Neural cell (in vitro differentiated cells): Measurements from ENCODE around the gene NHLRC4. TPM values are rescaled to one million over a fixed set of nuclear protein-coding genes. Genes with fewer than 3 reads are reported as not detected.

Experiments used
- H2AFZ ChIP-seq: fragments of 200-600, 300-800 bp; sonication (generic), shearing (Covaris generic); 2 replicates; pipeline ENCODE4 v1.6.0; 2014; ENCODE audit warnings: low read depth, mild to moderate bottlenecking, antibody characterized with exemption, low read length, moderate library complexity
- H3F3A ChIP-seq: fragments of 200-600 bp; shearing (Covaris generic); 2 replicates; pipeline ENCODE4 v1.6.1; 2016; ENCODE audit warnings: mild to moderate bottlenecking, moderate library complexity, mixed read lengths, antibody characterized with exemption, low read length; ENCODE audit not compliant: insufficient read depth, poor library complexity, severe bottlenecking
- H3K27ac ChIP-seq: fragments of 200-600, 300-800 bp; sonication (generic), shearing (Covaris generic); 2 replicates; pipeline ENCODE4 v1.5.1; 2014; ENCODE audit warnings: mild to moderate bottlenecking, low read length, moderate library complexity
- H3K27me3 ChIP-seq: fragments of 300-800, 200-600 bp; sonication (generic), shearing (Covaris generic); 2 replicates; pipeline ENCODE4 v1.6.0; 2014; ENCODE audit warnings: mild to moderate bottlenecking, low read depth, low read length, moderate library complexity; ENCODE audit not compliant: insufficient read depth
- H3K36me3 ChIP-seq: fragments of 300-800, 200-600 bp; sonication (generic), shearing (Covaris generic); 2 replicates; pipeline ENCODE4 v1.5.1; 2014; ENCODE audit warnings: mild to moderate bottlenecking, antibody characterized with exemption, low read length, moderate library complexity; ENCODE audit not compliant: insufficient read depth
- H3K4me2 ChIP-seq: fragments of 300-800, 200-600 bp; sonication (generic), shearing (Covaris generic); 2 replicates; pipeline ENCODE4 v1.6.0; 2014; ENCODE audit warnings: mild to moderate bottlenecking, low read length
- H3K4me3 ChIP-seq: fragments of 300-800, 200-600 bp; sonication (generic), shearing (Covaris generic); 2 replicates; pipeline ENCODE4 v1.5.1; 2014; ENCODE audit warnings: mild to moderate bottlenecking, low read length, moderate library complexity
- H3K79me2 ChIP-seq: fragments of 200-600 bp; shearing (Covaris generic); replicated peaks from 2 replicates; pipeline ENCODE4 v1.6.0; 2014; ENCODE audit warnings: mild to moderate bottlenecking, low read length, moderate library complexity; ENCODE audit not compliant: insufficient read depth
- H3K9ac ChIP-seq: fragments of 300-800, 200-600 bp; sonication (generic), shearing (Covaris generic); 2 replicates; pipeline ENCODE4 v1.6.1; 2016; ENCODE audit warnings: mild to moderate bottlenecking, low read length, mixed read lengths
- H3K9me2 ChIP-seq: fragments of 200-600 bp; shearing (Covaris generic); 2 replicates; pipeline ENCODE4 v1.6.1; 2016; ENCODE audit warnings: mild to moderate bottlenecking, low read length, mixed read lengths; ENCODE audit not compliant: insufficient read depth
- H3K9me3 ChIP-seq: fragments of 200-600, 300-800 bp; sonication (generic), shearing (Covaris generic); 2 replicates; pipeline ENCODE4 v1.6.1; 2016; ENCODE audit warnings: mild to moderate bottlenecking, mixed run types, low read length, moderate library complexity, mixed read lengths
- H4K20me1 ChIP-seq: fragments of 200-600 bp; shearing (Covaris generic); 2 replicates; pipeline ENCODE4 v1.6.1; 2016; ENCODE audit warnings: mild to moderate bottlenecking, mixed run types; ENCODE audit not compliant: insufficient read depth
- EZH2 ChIP-seq: fragments of 200-600, 300-800 bp; shearing (Covaris generic), sonication (generic); IDR thresholded peaks from 2 replicates; pipeline ENCODE4 v1.6.1; 2014; ENCODE audit warnings: antibody characterized with exemption, low read length, borderline replicate concordance, mild to moderate bottlenecking; ENCODE audit not compliant: insufficient read depth, poor library complexity, severe bottlenecking
- MXI1 ChIP-seq: fragments of 450-650 bp; conservative IDR thresholded peaks from 2 replicates; pipeline ENCODE4 v1.6.1; 2014; ENCODE audit warnings: antibody characterized with exemption, mild to moderate bottlenecking; ENCODE audit not compliant: poor library complexity, severe bottlenecking
- POLR2AphosphoS5 ChIP-seq: IDR thresholded peaks from 2 replicates; pipeline ENCODE4 v1.6.1; 2012
- RAD21 ChIP-seq: fragments of 450-650 bp; conservative IDR thresholded peaks from 2 replicates; pipeline ENCODE4 v1.6.1; 2014; ENCODE audit warnings: antibody characterized with exemption, mild to moderate bottlenecking, moderate library complexity
- SMC3 ChIP-seq: fragments of 450-650 bp; conservative IDR thresholded peaks from 2 replicates; pipeline ENCODE4 v1.6.1; 2014; ENCODE audit warnings: antibody characterized with exemption, mild to moderate bottlenecking, moderate library complexity; ENCODE audit not compliant: poor library complexity
- TAF1 ChIP-seq: IDR thresholded peaks from 2 replicates; pipeline ENCODE4 v1.6.1; 2012; ENCODE audit warnings: low read depth
- polyA plus RNA-seq: library from polyadenylated mRNA; depleted of rRNA; stranded (reverse); fragments of >200 nt; gene quantifications from 2 replicates; pipeline ENCODE4 v1.2.3, GENCODE V29; 2014
- small RNA-seq, 3 experiments: library from RNA; depleted of rRNA; stranded (forward); fragments of <200 nt; gene quantifications; one replicate each; pipeline ENCODE3, GENCODE V24; 2012
- TF ChIP-seq, protein P1 (sequence below): fragments of 450-650 bp; IDR thresholded peaks from 2 replicates; pipeline ENCODE4 v1.5.1; 2014; ENCODE audit warnings: antibody characterized with exemption, mild to moderate bottlenecking, moderate library complexity; ENCODE audit not compliant: poor library complexity, severe bottlenecking

NHLRC4 gene
- polyA plus RNA-seq, 1 donor from 2014 or later, result not detected

DNA sequence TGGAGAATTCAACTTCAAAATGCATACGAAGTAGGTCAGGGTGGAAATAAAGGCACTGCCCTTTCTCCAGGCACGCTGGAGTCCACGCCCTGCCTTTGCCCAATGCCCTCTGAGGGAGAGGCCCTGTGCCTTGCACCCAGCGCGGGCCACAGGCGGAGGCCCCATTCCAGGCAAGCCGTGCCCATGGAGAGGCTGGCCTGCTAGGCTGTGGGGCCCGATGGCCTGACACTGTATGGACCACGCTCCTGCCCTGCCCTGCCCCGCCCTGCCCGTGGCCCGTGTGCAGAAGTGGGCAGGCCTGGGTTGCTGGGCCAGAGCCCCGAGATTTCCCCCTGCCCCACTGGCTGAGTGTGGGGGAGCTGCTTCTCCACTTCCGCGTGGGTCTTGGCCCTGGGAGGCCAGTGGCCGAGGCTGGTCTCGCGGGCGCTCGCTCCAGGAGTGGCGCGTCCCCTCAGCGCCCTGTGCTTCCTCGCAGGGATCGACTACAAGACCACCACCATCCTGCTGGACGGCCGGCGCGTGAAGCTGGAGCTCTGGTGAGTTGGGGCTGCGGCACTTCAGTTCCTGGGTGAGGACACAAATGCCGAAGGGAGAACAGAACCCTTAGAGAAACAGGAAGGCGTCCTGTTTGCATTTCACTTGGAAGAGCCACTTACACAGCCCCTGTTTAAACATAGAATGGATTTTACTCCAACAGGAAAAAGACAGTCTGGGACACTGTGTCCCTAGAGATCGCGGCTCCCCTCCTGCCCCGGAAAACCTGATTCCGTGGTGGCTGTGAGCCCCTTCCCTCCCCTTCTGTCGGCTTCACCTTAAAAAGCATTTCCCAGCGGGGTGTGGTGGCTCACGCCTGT is 50.2 kb downstream of the NHLRC4 start:
- Histone ChIP-seq H3K4me2 (no peak overlapping the region), H3K9me3 (no peaks in the 10 kb centered on the region), H2AFZ (no peak overlapping the region), H4K20me1 (no peaks in the 10 kb centered on the region), H3K27ac (no peak overlapping the region), H3F3A (no peaks in the 10 kb centered on the region), H3K9me2 (no peaks in the 10 kb centered on the region), H3K27me3 (no peaks in the 10 kb centered on the region), H3K79me2 (no peaks in the 10 kb centered on the region), H3K36me3 (peaks cover 7% of the 10 kb centered on the region), H3K4me3 (no peak overlapping the region), H3K9ac (no peak overlapping the region)
- TF ChIP-seq TAF1, result no peak
- TF ChIP-seq, protein P1, sequence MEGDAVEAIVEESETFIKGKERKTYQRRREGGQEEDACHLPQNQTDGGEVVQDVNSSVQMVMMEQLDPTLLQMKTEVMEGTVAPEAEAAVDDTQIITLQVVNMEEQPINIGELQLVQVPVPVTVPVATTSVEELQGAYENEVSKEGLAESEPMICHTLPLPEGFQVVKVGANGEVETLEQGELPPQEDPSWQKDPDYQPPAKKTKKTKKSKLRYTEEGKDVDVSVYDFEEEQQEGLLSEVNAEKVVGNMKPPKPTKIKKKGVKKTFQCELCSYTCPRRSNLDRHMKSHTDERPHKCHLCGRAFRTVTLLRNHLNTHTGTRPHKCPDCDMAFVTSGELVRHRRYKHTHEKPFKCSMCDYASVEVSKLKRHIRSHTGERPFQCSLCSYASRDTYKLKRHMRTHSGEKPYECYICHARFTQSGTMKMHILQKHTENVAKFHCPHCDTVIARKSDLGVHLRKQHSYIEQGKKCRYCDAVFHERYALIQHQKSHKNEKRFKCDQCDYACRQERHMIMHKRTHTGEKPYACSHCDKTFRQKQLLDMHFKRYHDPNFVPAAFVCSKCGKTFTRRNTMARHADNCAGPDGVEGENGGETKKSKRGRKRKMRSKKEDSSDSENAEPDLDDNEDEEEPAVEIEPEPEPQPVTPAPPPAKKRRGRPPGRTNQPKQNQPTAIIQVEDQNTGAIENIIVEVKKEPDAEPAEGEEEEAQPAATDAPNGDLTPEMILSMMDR, result no peak
- no peak for TF ChIP-seq SMC3
- no peak for TF ChIP-seq MXI1
- TF ChIP-seq EZH2, result no peak
- TF ChIP-seq POLR2AphosphoS5, result no peak
- no peak for TF ChIP-seq RAD21

DNA sequence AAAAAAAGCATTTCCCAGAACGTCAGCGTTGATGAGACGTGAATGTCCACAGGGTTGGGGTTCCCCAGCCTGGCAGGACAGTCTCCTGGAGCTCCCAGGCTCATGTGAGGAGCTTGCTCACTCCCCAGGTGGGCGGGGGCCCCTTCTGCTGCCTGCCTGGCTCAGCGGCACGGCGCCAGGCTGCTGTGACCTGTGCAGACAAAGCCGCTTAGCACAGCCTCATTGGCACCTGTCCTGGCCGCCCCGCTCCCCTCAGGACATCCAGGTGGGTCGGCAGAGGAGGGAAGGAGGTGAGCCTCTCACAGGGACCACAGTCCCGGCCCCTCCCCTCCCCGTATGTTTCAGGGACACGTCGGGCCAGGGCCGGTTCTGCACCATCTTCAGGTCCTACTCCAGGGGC is 51.0 kb downstream of the NHLRC4 start:
- TF ChIP-seq TAF1, result no peak
- Histone ChIP-seq H3K9me2 (no peaks in the 10 kb centered on the region), H3K79me2 (no peaks in the 10 kb centered on the region), H3K4me2 (no peak overlapping the region), H3K27ac (no peak overlapping the region), H2AFZ (no peak overlapping the region), H3K36me3 (peaks cover 7% of the 10 kb centered on the region), H3K9ac (no peak overlapping the region), H3F3A (no peaks in the 10 kb centered on the region), H3K9me3 (no peaks in the 10 kb centered on the region), H3K27me3 (no peaks in the 10 kb centered on the region), H4K20me1 (no peaks in the 10 kb centered on the region), H3K4me3 (no peak overlapping the region)

Small RNA genes within 50 kb of the gene (small RNA-seq; reads per million reads assigned to genes)
- gene MIR3176 (0 reads per million in 3 experiments), gene MIR5587 (0 to 0.74 (median 0.30) reads per million in 3 experiments), gene Z98883.1 (0 reads per million in 3 experiments)

Other genes with a start within 250 kb of the NHLRC4 start
- gene AXIN1, start 214.3 kb upstream of the NHLRC4 start, polyA plus RNA-seq, result 30.5 and 34.3 TPM in 2 replicates
- gene MRPL28, start 196.5 kb upstream of the NHLRC4 start, polyA plus RNA-seq, result 134 and 182 TPM in 2 replicates
- gene PGAP6, start 185.0 kb upstream of the NHLRC4 start, polyA plus RNA-seq, result 36.7 and 47.3 TPM in 2 replicates
- gene NME4, start 169.8 kb upstream of the NHLRC4 start, polyA plus RNA-seq, result 63.4 and 65.2 TPM in 2 replicates
- gene DECR2, start 165.1 kb upstream of the NHLRC4 start, polyA plus RNA-seq, result 58.8 and 71.8 TPM in 2 replicates
- gene RAB11FIP3, start 141.4 kb upstream of the NHLRC4 start, polyA plus RNA-seq, result 55.0 and 60.4 TPM in 2 replicates
- 11.5 and 15.6 TPM in 2 replicates for gene CAPN15, start 39.3 kb upstream of the NHLRC4 start, polyA plus RNA-seq
- gene PRR35, start 6.6 kb upstream of the NHLRC4 start, polyA plus RNA-seq, result not detected in 2 replicates
- gene PIGQ, start 3.0 kb downstream of the NHLRC4 start, polyA plus RNA-seq, result 69.2 and 78.8 TPM in 2 replicates
- 40.7 and 44.5 TPM in 2 replicates for gene RAB40C, start 23.1 kb downstream of the NHLRC4 start, polyA plus RNA-seq
- gene WFIKKN1, start 64.0 kb downstream of the NHLRC4 start, polyA plus RNA-seq, result 0.43 and 1.1 TPM in 2 replicates
- 127 and 128 TPM in 2 replicates for gene METTL26, start 69.3 kb downstream of the NHLRC4 start, polyA plus RNA-seq
- gene MCRIP2, start 74.8 kb downstream of the NHLRC4 start, polyA plus RNA-seq, result 29.1 and 54.1 TPM in 2 replicates
- gene WDR90, start 82.4 kb downstream of the NHLRC4 start, polyA plus RNA-seq, result 30.0 and 32.1 TPM in 2 replicates
- gene RHOT2, start 101.1 kb downstream of the NHLRC4 start, polyA plus RNA-seq, result 132 and 192 TPM in 2 replicates
- gene RHBDL1, start 108.7 kb downstream of the NHLRC4 start, polyA plus RNA-seq, result 7.2 and 10.8 TPM in 2 replicates
- 120 and 151 TPM in 2 replicates for gene STUB1, start 113.4 kb downstream of the NHLRC4 start, polyA plus RNA-seq
- 44.7 and 51.6 TPM in 2 replicates for gene JMJD8, start 117.3 kb downstream of the NHLRC4 start, polyA plus RNA-seq
- gene WDR24, start 123.4 kb downstream of the NHLRC4 start, polyA plus RNA-seq, result 23.0 and 28.8 TPM in 2 replicates
- 3.4 and 6.1 TPM in 2 replicates for gene FBXL16, start 138.8 kb downstream of the NHLRC4 start, polyA plus RNA-seq
- 37.6 and 56.1 TPM in 2 replicates for gene METRN, start 148.1 kb downstream of the NHLRC4 start, polyA plus RNA-seq
- gene ANTKMT, start 154.1 kb downstream of the NHLRC4 start, polyA plus RNA-seq, result 73.4 and 98.7 TPM in 2 replicates
- gene CCDC78, start 159.4 kb downstream of the NHLRC4 start, polyA plus RNA-seq, result 8.8 and 10.7 TPM in 2 replicates
- 28.3 and 37.6 TPM in 2 replicates for gene HAGHL, start 160.1 kb downstream of the NHLRC4 start, polyA plus RNA-seq
- gene CIAO3, start 174.0 kb downstream of the NHLRC4 start, polyA plus RNA-seq, result 57.8 and 62.4 TPM in 2 replicates
- gene MSLN, start 193.7 kb downstream of the NHLRC4 start, polyA plus RNA-seq, result 0.40 and 0.63 TPM in 2 replicates
- 42.4 and 44.8 TPM in 2 replicates for gene RPUSD1, start 221.4 kb downstream of the NHLRC4 start, polyA plus RNA-seq
- gene CHTF18, start 221.6 kb downstream of the NHLRC4 start, polyA plus RNA-seq, result 25.7 and 31.2 TPM in 2 replicates
- not detected in 2 replicates for gene GNG13, start 233.7 kb downstream of the NHLRC4 start, polyA plus RNA-seq